GM18505 (cell line): Measurements from ENCODE around the gene STRADA.

Experiments
- ATAC-seq: cut with Tn5 transposase; IDR thresholded peaks from one replicate; pipeline ENCODE4 v1.9.1; 2021; ENCODE audit not compliant: unreplicated experiment
- POLR2A ChIP-seq: IDR thresholded peaks from 4 replicates; pipeline ENCODE4 v1.6.1; 2011; ENCODE audit warnings: borderline replicate concordance; ENCODE audit not compliant: insufficient read depth, insufficient read length; ENCODE audit errors: extremely low read depth

Gene STRADA

DNA sequence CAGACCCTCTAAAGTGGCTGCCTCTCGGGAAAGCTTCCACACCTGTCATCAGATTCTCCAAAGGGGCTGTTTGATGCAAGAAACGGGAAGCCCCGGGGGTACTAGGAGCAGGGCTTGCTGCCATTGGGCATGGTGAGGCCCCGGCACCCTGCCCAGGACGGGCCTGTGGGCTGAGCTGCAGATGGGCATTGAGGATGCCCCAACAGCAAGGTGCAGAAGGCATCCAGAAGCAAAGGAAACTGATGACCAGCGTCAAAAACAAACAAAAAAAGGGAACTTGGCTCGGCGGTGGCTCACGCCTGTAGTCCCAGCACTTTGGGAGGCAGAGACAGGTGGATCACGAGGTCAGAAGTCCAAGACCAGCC is 40.2 kb downstream of the STRADA start:
- ATAC-seq: no peak
- no peak for TF ChIP-seq POLR2A

DNA sequence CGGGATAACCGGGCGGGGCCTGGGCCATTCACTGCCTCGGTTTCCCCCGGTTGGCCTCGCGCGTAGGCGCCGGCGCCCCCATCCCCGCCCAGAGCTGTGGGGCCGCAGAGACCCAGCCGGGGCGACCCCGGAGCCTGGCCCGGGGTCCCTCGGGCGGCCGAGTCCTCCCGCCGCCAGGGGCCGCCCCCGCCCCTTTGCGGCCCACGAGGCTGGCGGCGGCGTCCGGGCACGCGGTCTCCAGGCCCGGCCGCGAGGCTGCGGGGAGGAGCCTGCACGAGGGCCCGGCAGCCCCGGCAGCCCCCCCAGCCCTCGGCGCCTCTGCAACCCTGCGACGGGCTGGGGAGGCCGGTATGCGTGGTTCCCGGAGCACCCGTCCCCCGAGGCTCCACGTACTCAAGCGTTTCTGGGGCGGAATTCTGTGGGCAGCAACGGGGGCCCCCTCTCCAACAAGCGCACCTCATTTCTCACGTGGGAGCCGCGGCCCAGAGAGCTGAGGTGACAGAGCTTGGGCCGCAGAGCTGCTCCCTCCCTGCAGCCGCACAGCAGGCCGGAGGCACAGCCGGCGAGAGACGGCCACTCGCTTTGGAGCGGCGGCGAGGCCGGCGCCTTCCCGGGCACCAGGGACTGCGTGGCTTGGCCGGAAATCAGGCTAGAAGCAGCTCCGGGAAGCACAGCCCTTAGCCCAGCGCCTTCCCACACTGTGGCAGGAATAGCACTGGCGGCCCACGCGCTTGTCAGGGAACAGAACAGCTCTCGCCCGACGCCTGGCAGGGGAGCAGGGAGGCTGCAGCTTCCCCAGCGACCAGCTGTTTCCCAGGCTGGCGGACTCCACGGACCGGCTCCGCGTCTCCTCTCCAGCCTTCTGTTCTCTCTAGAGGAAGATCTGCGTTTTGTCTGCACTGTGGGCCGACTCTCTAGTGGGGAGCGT is 40.8 kb downstream of the STRADA start:
- peak; percentile 12 for ATAC-seq

DNA sequence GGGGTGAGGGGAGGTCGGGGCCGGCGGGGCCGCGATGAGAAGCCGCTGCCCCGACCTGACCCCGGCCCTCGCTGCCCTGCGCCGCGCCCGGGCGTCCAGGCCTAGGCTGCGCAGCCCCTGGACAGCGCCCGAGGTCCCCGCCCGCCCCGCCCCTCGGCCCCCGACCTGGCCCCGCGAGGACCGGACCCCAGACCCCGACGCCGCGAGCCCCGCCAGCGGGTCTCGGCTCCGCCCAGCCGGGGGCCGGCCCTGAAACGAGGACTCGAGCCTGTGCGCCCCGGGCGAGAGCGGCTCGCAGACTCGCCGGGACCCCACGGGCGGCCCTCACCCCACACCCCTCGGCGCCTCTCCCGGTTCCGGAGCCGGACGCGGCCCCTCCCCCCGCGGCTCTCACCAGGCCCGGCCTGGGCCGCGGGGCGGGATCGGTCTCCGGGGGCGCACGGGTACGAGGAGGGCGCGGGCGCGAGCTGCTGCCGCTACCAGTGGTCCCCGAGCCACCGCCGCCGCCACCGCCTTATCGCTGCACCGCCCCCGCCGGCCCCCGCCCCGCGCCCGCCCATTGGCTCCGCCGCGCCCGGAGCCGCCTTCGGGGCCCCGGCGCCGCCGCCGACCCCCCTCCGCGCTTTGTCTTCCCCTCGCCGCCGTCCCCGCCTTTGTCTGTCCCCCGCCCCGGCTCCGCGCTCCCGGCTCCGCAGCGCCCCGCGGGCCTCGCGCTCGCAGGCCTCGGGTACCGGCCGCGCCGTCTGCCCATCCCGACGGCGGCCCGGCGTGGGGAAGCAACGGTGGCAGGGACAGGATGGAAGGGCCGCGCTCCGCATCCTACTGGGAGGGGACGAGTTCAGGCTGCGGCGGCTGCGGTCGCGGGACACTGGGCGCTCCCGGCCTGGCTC is 41.7 kb downstream of the STRADA start, which contains the start of gene LIMD2:
Gene LIMD2 (minus strand): TSS at position 488 of the 890 bp plus-strand sequence. CDS start 827 bp downstream, outside the sequence.
- peak; percentile 79 for TF ChIP-seq POLR2A
- peak; percentile 27 for ATAC-seq

More for the DNA sequence above, 40.8 kb downstream of the STRADA start:
- peak; percentile 68 for TF ChIP-seq POLR2A

DNA sequence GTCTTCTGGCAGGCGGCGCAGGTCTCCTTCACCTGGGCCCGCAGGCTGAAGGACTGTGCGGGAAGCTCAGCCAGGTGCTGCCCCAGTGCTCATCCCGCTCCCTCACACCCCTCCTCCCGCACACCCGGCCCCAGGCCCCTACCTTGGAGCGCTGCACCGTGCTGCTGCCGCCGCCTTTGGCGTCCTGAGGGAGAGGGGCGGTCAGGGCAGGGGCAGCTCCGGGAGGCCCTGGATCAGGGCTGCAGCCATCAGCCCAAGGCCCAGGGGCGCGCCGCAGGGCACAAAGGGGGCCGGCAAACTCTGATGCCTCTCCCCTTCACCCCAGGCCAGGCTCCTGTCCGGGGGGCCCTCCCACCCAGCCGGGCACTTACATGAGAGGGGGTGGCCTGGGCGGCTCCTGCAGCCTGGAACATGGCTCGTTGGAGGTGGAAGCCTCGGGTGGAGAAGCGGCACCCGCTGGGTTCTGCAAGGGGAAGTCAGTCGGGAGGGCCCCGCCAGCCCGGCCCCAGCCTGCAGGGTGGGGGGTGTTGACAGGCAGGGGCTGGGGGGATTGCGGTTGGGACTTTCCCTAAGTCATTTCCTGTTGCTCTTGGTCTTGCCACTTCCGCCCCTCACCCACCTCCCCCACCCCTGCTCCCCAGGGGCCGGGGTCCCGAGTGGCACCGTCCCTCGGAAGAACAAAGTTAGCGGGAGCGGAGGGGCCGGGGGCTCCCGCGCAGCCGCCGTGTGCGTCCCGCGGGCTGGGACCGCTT is 42.5 kb downstream of the STRADA start:
- peak; percentile 56 for TF ChIP-seq POLR2A
- ATAC-seq: peak; percentile 31

DNA sequence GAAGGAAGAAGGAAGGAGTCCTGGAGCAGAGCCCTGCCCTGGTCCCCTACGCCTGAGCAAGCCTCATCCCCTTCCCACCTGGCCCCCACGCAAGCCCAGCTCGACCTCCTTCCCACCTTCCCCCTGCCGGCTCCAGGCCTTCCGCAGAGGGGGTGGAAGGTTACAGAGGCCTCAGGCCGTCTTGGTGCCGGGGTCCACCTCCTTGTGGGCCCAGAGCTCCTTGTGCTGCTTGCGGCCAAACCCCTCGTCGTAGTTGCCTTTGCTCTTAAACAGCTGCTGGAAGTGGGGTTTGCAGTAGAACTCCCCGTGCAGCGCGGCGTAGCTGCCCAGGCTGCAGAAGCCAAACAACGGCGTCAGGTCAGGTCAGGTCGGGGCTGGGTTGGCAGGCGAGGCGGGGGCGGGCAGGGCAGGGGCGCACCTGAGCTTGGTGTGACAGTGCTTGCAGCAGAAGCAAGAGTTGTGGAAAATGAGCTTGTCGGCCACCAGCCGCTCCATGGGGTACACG is 43.2 kb downstream of the STRADA start:
- ATAC-seq: no peak
- no peak for TF ChIP-seq POLR2A

DNA sequence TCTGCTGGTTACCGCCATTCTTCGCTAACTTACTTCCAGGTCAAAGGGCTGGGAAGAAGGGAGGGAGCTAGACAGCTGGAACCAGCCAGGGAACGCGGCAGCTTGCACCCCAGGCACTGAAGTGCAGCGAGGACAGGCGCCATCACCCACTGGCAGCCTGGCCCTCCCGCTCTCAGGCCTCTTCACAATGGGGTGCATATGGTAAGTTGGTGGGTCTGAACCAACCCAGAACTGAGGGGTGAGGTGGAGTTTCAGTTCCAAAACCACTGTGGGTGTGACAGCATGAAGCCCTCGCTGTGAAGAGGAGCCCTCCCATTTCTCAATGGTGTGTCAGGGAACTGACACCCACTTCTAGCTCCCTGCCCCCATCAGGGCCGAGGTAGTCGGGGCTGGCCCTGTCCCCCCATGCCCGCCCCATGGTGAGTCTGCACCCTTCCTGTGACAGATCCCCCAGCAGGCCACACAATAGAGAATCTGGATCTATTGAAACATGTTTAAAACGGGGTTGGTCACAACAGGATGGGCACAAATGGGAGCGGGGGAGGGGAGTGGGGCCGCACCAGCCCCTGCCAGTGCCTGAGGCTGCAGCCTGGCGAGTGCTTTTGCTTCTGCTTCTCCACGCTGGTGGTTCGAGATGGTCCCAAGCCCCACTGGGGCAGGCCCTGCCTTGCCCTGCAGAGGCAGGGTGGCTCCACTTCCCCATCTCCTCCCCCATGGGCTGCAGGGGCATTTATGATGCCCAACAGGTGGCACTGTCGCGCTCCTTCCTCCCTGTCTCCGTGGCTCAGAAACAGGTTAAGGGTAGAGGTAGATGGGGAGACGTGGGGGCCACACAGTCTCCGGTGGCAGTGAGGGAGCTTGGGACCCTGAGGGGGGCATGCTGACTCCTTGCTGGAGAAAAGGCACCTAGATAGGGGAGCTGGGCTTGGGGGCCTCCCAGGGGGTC is 44.0 kb downstream of the STRADA start:
- peak; percentile 74 for TF ChIP-seq POLR2A
- no peak for ATAC-seq

DNA sequence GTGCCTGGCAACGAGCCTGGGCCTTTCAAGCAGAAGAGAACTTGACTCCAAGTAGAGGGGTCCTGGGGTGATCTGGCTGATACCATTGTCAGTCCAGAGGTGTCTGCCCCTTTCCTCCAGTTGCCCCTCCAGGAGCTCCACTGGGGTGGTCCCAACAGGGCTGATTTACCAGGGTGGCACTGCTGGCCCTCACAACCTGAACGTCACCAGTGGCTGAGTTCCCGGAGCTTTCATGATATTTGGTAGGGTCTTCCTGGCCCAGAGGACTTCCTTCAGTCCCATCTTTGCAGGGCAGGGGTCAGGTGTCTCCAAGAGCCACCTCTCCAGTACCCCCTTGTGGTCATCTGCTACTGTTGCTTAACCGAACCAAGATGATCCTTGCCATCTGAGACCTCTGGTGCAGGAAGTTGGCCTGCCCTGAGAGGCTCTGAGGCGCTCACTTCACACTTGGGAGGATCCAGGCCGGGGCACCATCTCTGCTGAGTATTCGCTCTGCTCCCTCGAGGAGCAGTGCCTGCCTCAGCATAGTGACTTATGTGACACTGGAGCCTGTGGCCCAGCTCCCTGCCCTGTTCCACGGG is 45.1 kb downstream of the STRADA start:
- no peak for TF ChIP-seq POLR2A
- no peak for ATAC-seq

DNA sequence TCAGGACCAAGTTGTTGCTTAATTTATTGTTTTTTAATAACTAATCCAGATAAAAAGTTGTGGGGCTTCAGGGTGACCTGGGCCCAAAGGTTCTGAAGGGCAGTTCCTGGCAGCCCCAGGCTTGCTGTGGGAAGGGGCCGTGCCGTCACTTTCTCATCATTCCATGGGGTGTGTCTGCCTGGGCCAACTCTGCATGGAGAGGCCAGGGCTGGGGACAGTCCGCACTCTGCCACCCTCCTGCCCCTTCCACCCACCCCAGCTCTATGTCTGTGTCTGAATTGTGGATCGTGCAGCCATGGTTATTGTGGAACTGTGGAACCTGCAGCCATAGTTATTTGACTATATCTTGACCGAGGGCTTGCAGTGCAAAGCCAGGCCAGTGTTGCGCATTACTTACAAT is 45.7 kb downstream of the STRADA start:
- ATAC-seq: no peak
- peak; percentile 2 for TF ChIP-seq POLR2A

DNA sequence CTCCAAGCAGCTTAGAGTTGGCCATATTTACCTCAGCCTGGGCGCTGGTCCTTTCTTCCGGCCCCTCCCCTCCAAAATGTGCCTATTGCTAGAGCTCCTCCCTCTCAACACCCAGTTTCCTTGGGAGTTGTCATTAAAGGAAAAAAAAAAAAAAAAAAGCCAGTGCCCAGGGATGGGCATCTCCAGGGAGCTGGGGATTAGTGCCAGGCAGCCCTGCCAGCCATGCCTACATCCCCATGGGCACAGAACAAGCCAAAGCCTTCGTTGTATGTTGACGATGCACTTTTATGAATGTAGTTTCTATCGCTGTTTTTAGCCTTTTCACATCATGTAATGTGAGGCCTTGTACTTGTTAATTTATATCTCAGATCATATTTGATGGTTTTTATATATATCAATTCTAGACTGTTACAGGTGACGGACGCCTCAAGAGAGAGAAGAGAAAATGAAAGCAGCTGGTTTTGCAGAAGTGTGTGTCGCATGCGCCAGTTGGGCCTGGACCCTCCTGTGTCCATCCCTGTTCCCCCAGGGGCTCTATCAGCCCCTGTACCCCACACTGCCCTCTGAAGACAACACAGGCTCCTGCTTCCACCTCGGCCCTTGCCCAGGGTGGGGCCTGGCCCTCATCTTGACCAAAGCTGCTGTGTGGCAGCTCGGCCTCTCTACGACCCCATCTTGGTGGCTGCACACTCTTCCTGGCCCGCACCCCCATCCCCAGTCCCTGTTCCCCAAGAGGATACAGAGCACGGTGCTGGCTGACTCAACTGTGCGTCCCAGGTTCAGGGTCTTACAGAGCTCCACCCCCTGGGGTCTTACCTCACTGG is 46.4 kb downstream of the STRADA start:
- TF ChIP-seq POLR2A: peak; percentile 41
- ATAC-seq: no peak

DNA sequence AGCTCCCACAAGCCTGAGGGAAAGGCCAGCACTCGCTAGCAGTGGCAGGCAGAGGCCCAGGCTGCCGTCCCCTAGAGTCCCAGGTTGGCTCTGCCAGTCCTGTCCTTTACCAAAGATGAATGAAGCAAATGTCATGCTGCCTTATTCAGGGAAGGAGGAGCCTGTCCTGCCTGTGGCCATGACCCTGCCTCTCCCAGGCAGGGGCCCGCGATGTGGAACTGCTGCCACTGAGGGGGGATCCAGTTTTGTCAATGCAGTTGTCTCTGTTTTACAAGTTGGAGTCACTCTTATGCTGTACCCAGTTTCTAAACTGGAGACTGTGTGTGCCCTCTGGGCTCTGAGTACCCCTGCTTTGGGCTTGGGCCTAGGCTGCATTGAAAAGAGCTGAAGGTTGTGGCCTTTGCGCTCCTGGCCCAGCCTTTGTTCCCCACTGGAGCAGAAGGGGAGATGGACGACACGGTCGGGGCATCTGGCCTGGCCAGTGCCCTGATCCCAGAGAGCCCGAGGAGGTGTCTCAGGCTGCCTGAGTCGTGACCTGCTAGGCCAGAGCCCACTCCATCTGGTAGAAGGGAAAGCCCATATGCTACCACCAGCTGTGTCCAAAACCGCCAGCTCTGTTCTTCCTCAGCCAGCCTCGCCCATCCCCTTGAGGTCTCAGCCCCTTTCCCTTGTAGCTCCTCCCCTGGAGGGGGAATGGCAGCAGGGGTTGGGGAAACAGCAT is 47.2 kb downstream of the STRADA start:
- no peak for ATAC-seq
- peak; percentile 51 for TF ChIP-seq POLR2A

DNA sequence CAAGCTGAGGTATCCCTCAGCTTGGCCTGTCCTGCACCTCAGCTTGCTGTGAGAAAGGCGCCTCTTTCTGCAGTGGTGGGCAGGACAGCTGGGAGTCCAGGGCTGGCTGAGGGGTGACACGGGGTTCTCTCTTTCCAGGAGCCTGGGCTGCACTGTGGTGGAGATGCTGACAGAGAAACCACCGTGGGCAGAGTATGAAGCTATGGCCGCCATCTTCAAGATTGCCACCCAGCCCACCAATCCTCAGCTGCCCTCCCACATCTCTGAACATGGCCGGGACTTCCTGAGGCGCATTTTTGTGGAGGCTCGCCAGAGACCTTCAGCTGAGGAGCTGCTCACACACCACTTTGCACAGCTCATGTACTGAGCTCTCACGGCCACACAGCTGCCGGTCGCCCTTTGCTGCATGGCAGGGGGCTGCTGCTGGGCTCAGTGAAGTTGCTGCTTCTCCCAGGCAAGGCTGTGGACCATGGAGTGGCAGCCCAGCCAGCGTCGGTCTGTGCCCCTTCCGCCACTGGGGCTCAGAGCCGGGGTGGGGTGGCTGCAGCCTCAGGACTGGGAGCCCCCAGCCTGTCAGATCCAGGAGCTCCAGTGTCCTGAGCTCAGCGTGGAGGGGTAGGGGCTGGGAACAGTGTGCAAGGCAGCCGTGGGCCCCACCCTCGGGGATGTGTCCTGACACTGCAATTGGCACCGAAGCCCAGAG is 48.0 kb downstream of the STRADA start:
- no peak for ATAC-seq
- no peak for TF ChIP-seq POLR2A
